ENCODE data around the gene CCNL1.

CCNL1 gene

GRCh38 chr3:157147099-157147803 is 12.7 kb downstream of the CCNL1 start:
- TF ChIP-seq CTCF (IDR thresholded peaks at IDR 0.05; ENCODE audit: insufficient read depth, low read length, poor library complexity, severe bottlenecking): no peak
- no peaks in the 10 kb centered on the region for H3K27me3 ChIP-seq (replicated peaks; ENCODE audit: control insufficient read depth, insufficient read depth, low read length)
- H3K36me3 ChIP-seq (ENCODE audit: control insufficient read depth, insufficient read depth, low read length): peaks cover 15% of the 10 kb centered on the region
- no peak for DNase-seq (ENCODE audit: extremely low read depth, insufficient read length)
- no peak overlapping the region for H3K4me3 ChIP-seq (replicated peaks; ENCODE audit: low read depth, low read length)

GRCh38 chr3:157145606-157146322 is 14.2 kb downstream of the CCNL1 start:
- no peak for TF ChIP-seq CTCF (IDR thresholded peaks at IDR 0.05; ENCODE audit: insufficient read depth, low read length, poor library complexity, severe bottlenecking)

GRCh38 chr3:157142315-157142714 is 17.6 kb downstream of the CCNL1 start:
- DNase-seq (ENCODE audit: extremely low read depth, insufficient read length): no peak
- no peak for TF ChIP-seq CTCF (IDR thresholded peaks at IDR 0.05; ENCODE audit: insufficient read depth, low read length, poor library complexity, severe bottlenecking)
- H3K4me3 ChIP-seq (replicated peaks; ENCODE audit: low read depth, low read length): no peak overlapping the region
- H3K36me3 ChIP-seq (ENCODE audit: control insufficient read depth, insufficient read depth, low read length): peaks cover 9% of the 10 kb centered on the region
- H3K27me3 ChIP-seq (replicated peaks; ENCODE audit: control insufficient read depth, insufficient read depth, low read length): no peaks in the 10 kb centered on the region

More at GRCh38 chr3:157145606-157146322, 14.2 kb downstream of the CCNL1 start:
- DNase-seq (ENCODE audit: extremely low read depth, insufficient read length): no peak
- Histone ChIP-seq H3K4me3 (replicated peaks; ENCODE audit: low read depth, low read length) (no peak overlapping the region), H3K27me3 (replicated peaks; ENCODE audit: control insufficient read depth, insufficient read depth, low read length) (no peaks in the 10 kb centered on the region), H3K36me3 (ENCODE audit: control insufficient read depth, insufficient read depth, low read length) (peaks cover 14% of the 10 kb centered on the region)

- no peak for DNase-seq (ENCODE audit: extremely low read depth, insufficient read length)
- Histone ChIP-seq H3K27me3 (replicated peaks; ENCODE audit: control insufficient read depth, insufficient read depth, low read length) (no peaks in the 10 kb centered on the region), H3K36me3 (ENCODE audit: control insufficient read depth, insufficient read depth, low read length) (peaks cover 9% of the 10 kb centered on the region), H3K4me3 (replicated peaks; ENCODE audit: low read depth, low read length) (no peak overlapping the region)
- no peak for TF ChIP-seq CTCF (IDR thresholded peaks at IDR 0.05; ENCODE audit: insufficient read depth, low read length, poor library complexity, severe bottlenecking)
Measured at GRCh38 chr3:157139938-157140534, 19.9 kb downstream of the CCNL1 start.

GRCh38 chr3:157136647-157137387 is 23.1 kb downstream of the CCNL1 start:
- H3K4me3 ChIP-seq (replicated peaks; ENCODE audit: low read depth, low read length): no peak overlapping the region
- TF ChIP-seq CTCF (IDR thresholded peaks at IDR 0.05; ENCODE audit: insufficient read depth, low read length, poor library complexity, severe bottlenecking): no peak
- H3K36me3 ChIP-seq (ENCODE audit: control insufficient read depth, insufficient read depth, low read length): peaks cover 1% of the 10 kb centered on the region
- H3K27me3 ChIP-seq (replicated peaks; ENCODE audit: control insufficient read depth, insufficient read depth, low read length): no peaks in the 10 kb centered on the region
- DNase-seq (ENCODE audit: extremely low read depth, insufficient read length): no peak
